MCF 10A (cell line): ENCODE measurements around the gene SPECC1L. TPM values are rescaled to one million over a fixed set of nuclear protein-coding genes. Genes with fewer than 3 reads are reported as not detected.
"Not testable (repeated sequence)": the region's sequence is repeated elsewhere in the genome, so short reads cannot be mapped to it uniquely, and the experiment has no call there.

ENCODE experiments used
- BruUV-seq: library from RNA; stranded (reverse); fragments of 400-500 nt; replicated peaks from 2 replicates; lab custom pipeline; 2021; lab: Mats Ljungman, UMichigan
- CTCF ChIA-PET: fragments of 300-600 bp; sonication (Branson Sonifier 250); formaldehyde crosslinking; extraction: SDS; loops from one replicate; lab custom pipeline; 2021; ENCODE audit warnings: antibody characterized with exemption, inconsistent platforms; lab: Yijun Ruan, JAX
- POLR2A ChIA-PET: fragments of 300-600, 350-650 bp; sonication (Branson Sonifier 250); formaldehyde crosslinking; extraction: SDS; loops from one replicate; lab custom pipeline; 2020; ENCODE audit warnings: antibody characterized with exemption, inconsistent platforms; lab: Yijun Ruan, JAX
- DNase-seq: peaks from one replicate; pipeline ENCODE4 v3.0.0-alpha.2; 2018; ENCODE audit not compliant: unreplicated experiment
- H3K27ac Mint-ChIP-seq: one replicate; pipeline ENCODE4 v1.8.0; 2022; ENCODE audit warnings: mild to moderate bottlenecking, low read depth, mixed read lengths; ENCODE audit not compliant: unreplicated experiment
- H3K27me3 Mint-ChIP-seq: one replicate; pipeline ENCODE4 v1.8.0; 2022; ENCODE audit warnings: mixed read lengths; ENCODE audit not compliant: insufficient read depth, unreplicated experiment
- H3K36me3 Mint-ChIP-seq: one replicate; pipeline ENCODE4 v1.8.0; 2022; ENCODE audit warnings: mild to moderate bottlenecking, moderate library complexity, mixed read lengths; ENCODE audit not compliant: insufficient read depth, unreplicated experiment
- H3K4me1 Mint-ChIP-seq: one replicate; pipeline ENCODE4 v1.8.0; 2022; ENCODE audit warnings: mixed read lengths; ENCODE audit not compliant: insufficient read depth, unreplicated experiment
- H3K4me3 Mint-ChIP-seq: one replicate; pipeline ENCODE4 v1.8.0; 2022; ENCODE audit warnings: mild to moderate bottlenecking, moderate library complexity, mixed read lengths; ENCODE audit not compliant: unreplicated experiment
- H3K9me3 Mint-ChIP-seq: one replicate; pipeline ENCODE4 v1.8.0; 2022; ENCODE audit warnings: mixed read lengths; ENCODE audit not compliant: unreplicated experiment
- intact Hi-C: fragments of 100-400 bp; cut with micrococcal nuclease; formaldehyde crosslinking; loops from 2 replicates; pipeline ENCODE4 v1.14.1; 2022
- total RNA-seq: library from RNA; stranded (reverse); gene quantifications from 2 replicates; pipeline ENCODE4 v1.2.3, GENCODE V29; 2022
- TF ChIP-seq, protein P1 (sequence below): fragments of 200-600 bp; IDR thresholded peaks from one replicate; pipeline ENCODE4 v1.8.0; 2022; ENCODE audit warnings: antibody characterized with exemption, mild to moderate bottlenecking; ENCODE audit not compliant: unreplicated experiment

The SPECC1L gene
- total RNA-seq, 1 experiment from 2014 or later, result 60.4 TPM

- DNase-seq, result peak; percentile 49
- Mint-ChIP-seq H3K27ac (peak overlapping the region; percentile 91), H3K27me3 (no peaks in the 10 kb centered on the region), H3K9me3 (no peaks in the 10 kb centered on the region), H3K4me1 (peaks cover 15% of the 10 kb centered on the region), H3K36me3 (peaks cover 9% of the 10 kb centered on the region), H3K4me3 (peak overlapping the region; percentile 84)
- intact Hi-C loops, result no loop called here
- ChIA-PET POLR2A (interaction anchor here (0.9 to 2.3 kb wide), 3 partner anchors 18 to 260 kb away, joined by 5 to 10 read pairs (median 8); partner anchors contain the start of gene CABIN1), CTCF (interaction anchor here (0.6 to 1.4 kb wide), 5 partner anchors 13 to 126 kb away, joined by 3 to 5 read pairs (median 3); no protein-coding TSS in a partner anchor)
- TF ChIP-seq, protein P1, sequence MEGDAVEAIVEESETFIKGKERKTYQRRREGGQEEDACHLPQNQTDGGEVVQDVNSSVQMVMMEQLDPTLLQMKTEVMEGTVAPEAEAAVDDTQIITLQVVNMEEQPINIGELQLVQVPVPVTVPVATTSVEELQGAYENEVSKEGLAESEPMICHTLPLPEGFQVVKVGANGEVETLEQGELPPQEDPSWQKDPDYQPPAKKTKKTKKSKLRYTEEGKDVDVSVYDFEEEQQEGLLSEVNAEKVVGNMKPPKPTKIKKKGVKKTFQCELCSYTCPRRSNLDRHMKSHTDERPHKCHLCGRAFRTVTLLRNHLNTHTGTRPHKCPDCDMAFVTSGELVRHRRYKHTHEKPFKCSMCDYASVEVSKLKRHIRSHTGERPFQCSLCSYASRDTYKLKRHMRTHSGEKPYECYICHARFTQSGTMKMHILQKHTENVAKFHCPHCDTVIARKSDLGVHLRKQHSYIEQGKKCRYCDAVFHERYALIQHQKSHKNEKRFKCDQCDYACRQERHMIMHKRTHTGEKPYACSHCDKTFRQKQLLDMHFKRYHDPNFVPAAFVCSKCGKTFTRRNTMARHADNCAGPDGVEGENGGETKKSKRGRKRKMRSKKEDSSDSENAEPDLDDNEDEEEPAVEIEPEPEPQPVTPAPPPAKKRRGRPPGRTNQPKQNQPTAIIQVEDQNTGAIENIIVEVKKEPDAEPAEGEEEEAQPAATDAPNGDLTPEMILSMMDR, result no peak
- no TSS peak for BruUV-seq
Observed at GRCh38 chr22:24271386-24271854, 789 bp downstream of the SPECC1L start.

GRCh38 chr22:24273031-24273430, 2.4 kb downstream of the SPECC1L start:
- H3K27ac Mint-ChIP-seq, H3K9me3 Mint-ChIP-seq, H3K36me3 Mint-ChIP-seq, H3K27me3 Mint-ChIP-seq, CTCF ChIA-PET, BruUV-seq, intact Hi-C loops, DNase-seq, H3K4me3 Mint-ChIP-seq: not testable (repeated sequence)
- peaks cover 23% of the 10 kb centered on the region for H3K4me1 Mint-ChIP-seq
- POLR2A ChIA-PET, result interaction anchor here (0.7 to 2.3 kb wide), 3 partner anchors 17 to 262 kb away, joined by 3 to 8 read pairs (median 4); partner anchors contain the start of gene CABIN1

DNA sequence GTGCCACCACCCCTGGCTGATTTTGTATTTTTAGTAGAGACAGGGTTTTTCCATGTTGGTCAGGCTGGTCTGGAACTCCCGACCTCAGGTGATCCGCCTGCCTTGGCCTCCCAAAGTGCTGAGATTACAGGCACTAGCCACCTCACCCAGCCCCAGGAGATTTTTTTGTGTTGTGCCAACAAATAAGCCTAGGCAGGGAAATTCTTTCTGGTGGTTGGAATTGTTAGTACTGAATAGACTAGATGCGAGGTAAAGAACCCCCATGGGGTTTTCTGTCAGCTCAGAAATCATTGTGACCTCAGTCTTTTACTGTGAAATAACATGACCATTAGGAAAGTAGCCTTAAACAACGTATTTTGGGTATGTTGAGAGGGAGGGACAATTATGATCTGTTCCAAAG, 3.3 kb downstream of the SPECC1L start:
- H3K36me3 Mint-ChIP-seq, H3K27me3 Mint-ChIP-seq, H3K9me3 Mint-ChIP-seq, intact Hi-C loops, BruUV-seq, DNase-seq, H3K27ac Mint-ChIP-seq, H3K4me3 Mint-ChIP-seq: not testable (repeated sequence)
- CTCF ChIA-PET, result interaction anchor here (0.6 to 1.3 kb wide), 3 partner anchors 83 to 589 kb away, joined by 3 read pairs; no protein-coding TSS in a partner anchor
- POLR2A ChIA-PET, result interaction anchor here (1.1 kb wide), 1 partner anchor 17 kb away, joined by 3 read pairs; no protein-coding TSS in a partner anchor
- peaks cover 23% of the 10 kb centered on the region for H3K4me1 Mint-ChIP-seq

GRCh38 chr22:24274696-24275405, 4.2 kb downstream of the SPECC1L start:
- peak overlapping the region; percentile 13 for H3K27ac Mint-ChIP-seq
- peaks cover 23% of the 10 kb centered on the region for H3K4me1 Mint-ChIP-seq
- H3K27me3 Mint-ChIP-seq, intact Hi-C loops, BruUV-seq, POLR2A ChIA-PET, H3K9me3 Mint-ChIP-seq, H3K4me3 Mint-ChIP-seq, H3K36me3 Mint-ChIP-seq, DNase-seq: not testable (repeated sequence)
- CTCF ChIA-PET, result interaction anchor here (0.7 to 1.3 kb wide), 3 partner anchors 11 to 152 kb away, joined by 3 to 4 read pairs (median 4); no protein-coding TSS in a partner anchor

- BruUV-seq, intact Hi-C loops, DNase-seq, H3K27me3 Mint-ChIP-seq, H3K36me3 Mint-ChIP-seq, H3K27ac Mint-ChIP-seq, H3K9me3 Mint-ChIP-seq, CTCF ChIA-PET, H3K4me3 Mint-ChIP-seq: not testable (repeated sequence)
- POLR2A ChIA-PET, result interaction anchor here (1.6 kb wide), 1 partner anchor 9 kb away, joined by 5 read pairs; no protein-coding TSS in a partner anchor
- peaks cover 29% of the 10 kb centered on the region for H3K4me1 Mint-ChIP-seq
Observed at GRCh38 chr22:24280363-24280762, 9.7 kb downstream of the SPECC1L start.
